ENCODE measurements around the gene RILP.

DNA sequence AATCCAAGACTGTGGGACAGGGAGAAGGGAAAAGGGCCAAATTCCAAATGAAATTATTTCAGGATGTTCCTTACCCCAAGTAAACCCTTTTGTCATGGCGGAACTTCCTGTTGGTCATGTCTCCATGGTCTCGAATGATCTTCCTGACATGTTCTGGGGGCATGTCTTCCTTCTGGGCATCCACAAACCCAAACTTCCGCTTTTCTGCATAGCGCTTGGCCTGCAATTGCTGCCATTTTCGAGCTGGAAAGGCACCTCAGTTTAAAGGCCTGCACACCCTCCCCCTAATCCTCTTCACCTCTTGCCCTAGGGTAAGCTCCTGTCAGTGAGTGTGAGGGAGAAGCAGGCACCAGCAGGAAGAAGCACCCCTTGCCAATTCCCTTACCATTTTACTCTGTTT is 33.8 kb upstream of the RILP start:
- TF ChIP-seq CTCF (conservative IDR thresholded peaks at IDR 0.05 in 1 of 2, IDR thresholded peaks at IDR 0.05 in 1 of 2; ENCODE audit: low read depth in 1 of 2, low read length in 2 of 2) (no peak), EZH2 (IDR thresholded peaks at IDR 0.05; ENCODE audit: low read length, missing control alignments) (no peak)
